Astrocyte (in vitro differentiated cells and primary cell): Measurements from ENCODE around the gene KERA. TPM values are rescaled to one million over a fixed set of nuclear protein-coding genes. Genes with fewer than 3 reads are reported as not detected.
A peak's percentile ranks its signal among the peaks of the same experiment; 100 is the strongest.

Experiments
- DNase-seq: peaks from one replicate; pipeline ENCODE4 v3.0.0-alpha.2; 2010; ENCODE audit warnings: low read depth
- FAIRE-seq: peaks from 2 replicates; lab custom pipeline; 2011; peaks lifted over from hg19 to GRCh38; lab: Jason Lieb, UNC
- H2AFZ ChIP-seq: 2 replicates; pipeline ENCODE4 v1.6.0; 2012; ENCODE audit warnings: low read depth, low read length, inconsistent platforms
- H3K27ac ChIP-seq: 2 replicates; pipeline ENCODE4 v1.5.1; 2011; ENCODE audit warnings: low read depth, low read length, inconsistent platforms
- H3K27me3 ChIP-seq: 2 replicates; pipeline ENCODE4 v1.6.0; 2011; ENCODE audit warnings: low read length, inconsistent platforms; ENCODE audit not compliant: insufficient read depth
- H3K36me3 ChIP-seq: 2 replicates; pipeline ENCODE4 v1.5.1; 2011; ENCODE audit warnings: low read length, inconsistent platforms; ENCODE audit not compliant: insufficient read depth
- H3K4me1 ChIP-seq: 2 replicates; pipeline ENCODE4 v1.5.1; 2011; ENCODE audit warnings: low read length, inconsistent platforms; ENCODE audit not compliant: insufficient read depth
- H3K4me2 ChIP-seq: 2 replicates; pipeline ENCODE4 v1.6.0; 2012; ENCODE audit warnings: low read length, inconsistent platforms
- H3K4me3 ChIP-seq: 2 replicates; pipeline ENCODE4 v1.5.1; 2011; ENCODE audit warnings: low read depth, mild to moderate bottlenecking, low read length, inconsistent platforms; ENCODE audit not compliant: insufficient read depth
- H3K79me2 ChIP-seq: 2 replicates; pipeline ENCODE4 v1.6.0; 2012; ENCODE audit warnings: mild to moderate bottlenecking, low read length, inconsistent platforms; ENCODE audit not compliant: insufficient read depth
- H3K9ac ChIP-seq: 2 replicates; pipeline ENCODE4 v1.6.0; 2012; ENCODE audit warnings: mild to moderate bottlenecking, low read length, inconsistent platforms
- H3K9me3 ChIP-seq: 2 replicates; pipeline ENCODE4 v1.5.1; 2012; ENCODE audit warnings: low read depth, mild to moderate bottlenecking, low read length, inconsistent platforms; ENCODE audit not compliant: insufficient read depth
- H4K20me1 ChIP-seq: 2 replicates; pipeline ENCODE4 v1.6.0; 2012; ENCODE audit warnings: low read length, inconsistent platforms; ENCODE audit not compliant: insufficient read depth
- H3K27ac Mint-ChIP-seq: one replicate; pipeline ENCODE4 v1.8.0; 2021; ENCODE audit warnings: mild to moderate bottlenecking, mixed read lengths; ENCODE audit not compliant: unreplicated experiment
- H3K27me3 Mint-ChIP-seq: one replicate; pipeline ENCODE4 v1.8.0; 2021; ENCODE audit warnings: low read depth, mixed read lengths; ENCODE audit not compliant: unreplicated experiment
- H3K36me3 Mint-ChIP-seq: one replicate; pipeline ENCODE4 v1.8.0; 2021; ENCODE audit warnings: low read depth, mixed read lengths; ENCODE audit not compliant: unreplicated experiment
- H3K4me1 Mint-ChIP-seq: one replicate; pipeline ENCODE4 v1.8.0; 2021; ENCODE audit warnings: low read depth, mixed read lengths; ENCODE audit not compliant: unreplicated experiment
- H3K4me3 Mint-ChIP-seq: one replicate; pipeline ENCODE4 v1.8.0; 2021; ENCODE audit warnings: mild to moderate bottlenecking, moderate library complexity, mixed read lengths; ENCODE audit not compliant: unreplicated experiment
- H3K9me3 Mint-ChIP-seq: one replicate; pipeline ENCODE4 v1.8.0; 2021; ENCODE audit warnings: mild to moderate bottlenecking, mixed read lengths; ENCODE audit not compliant: unreplicated experiment
- EZH2 ChIP-seq: IDR thresholded peaks from 2 replicates; pipeline ENCODE4 v1.6.1; 2012; ENCODE audit warnings: mild to moderate bottlenecking, low read length, inconsistent platforms; ENCODE audit not compliant: insufficient read depth
- total RNA-seq: library from RNA; stranded (reverse); gene quantifications from 2 replicates; pipeline ENCODE4 v1.2.1, GENCODE V29; 2021
- TF ChIP-seq, protein P1 (sequence below): IDR thresholded peaks from 2 replicates; pipeline ENCODE4 v1.5.1; 2011; ENCODE audit warnings: low read depth, mild to moderate bottlenecking, inconsistent platforms, low read length, moderate library complexity; ENCODE audit not compliant: insufficient read depth

KERA gene
- total RNA-seq, 1 donor from 2014 or later, result not detected

DNA sequence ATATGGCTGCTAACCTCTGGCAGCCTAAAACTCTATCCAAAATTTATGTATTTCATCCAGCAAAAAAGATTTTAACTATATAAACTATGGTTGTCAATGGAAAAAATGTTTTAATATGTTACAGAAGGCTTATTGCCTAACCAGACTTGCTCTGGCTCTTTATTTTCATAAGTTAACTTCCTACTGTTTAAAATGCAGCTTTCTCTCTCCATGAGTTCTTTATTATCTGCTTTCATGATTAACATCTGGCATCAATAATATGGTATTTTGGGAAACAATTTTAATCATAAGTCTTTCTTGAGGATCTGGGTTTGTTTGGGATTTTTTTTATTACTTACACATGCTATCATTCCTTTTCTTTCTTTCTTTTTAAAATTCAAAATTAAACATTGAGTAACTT lies 20.5 kb downstream of the KERA start:
- no peaks in the 10 kb centered on the region for H3K36me3 Mint-ChIP-seq
- DNase-seq, result no peak
- H3K27me3 ChIP-seq, result no peaks in the 10 kb centered on the region

DNA sequence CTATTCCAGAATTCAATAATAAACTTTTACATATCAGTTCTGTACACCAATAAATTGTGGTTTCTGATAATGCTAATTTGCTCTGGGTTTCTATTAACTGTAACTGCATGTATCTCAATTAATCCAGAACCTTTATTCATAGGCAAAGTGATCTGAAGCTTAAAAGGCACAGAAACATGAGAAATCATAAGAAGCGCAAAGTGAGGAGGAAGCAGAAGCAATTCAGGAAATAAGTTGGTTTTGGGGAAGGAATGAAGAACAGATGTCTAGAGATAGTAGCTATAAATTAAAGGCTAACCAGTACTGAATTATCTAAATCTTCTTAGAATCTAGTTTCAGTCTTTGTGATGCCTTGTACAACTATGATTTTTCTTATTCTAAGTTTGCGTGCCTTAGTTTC lies 24.6 kb downstream of the KERA start:
- Histone ChIP-seq H3K27me3 (no peaks in the 10 kb centered on the region), H4K20me1 (no peaks in the 10 kb centered on the region), H2AFZ (no peak overlapping the region), H3K79me2 (no peaks in the 10 kb centered on the region), H3K4me2 (no peak overlapping the region), H3K4me3 (no peak overlapping the region), H3K27ac (no peak overlapping the region), H3K4me1 (no peaks in the 10 kb centered on the region), H3K9me3 (no peaks in the 10 kb centered on the region), H3K36me3 (no peaks in the 10 kb centered on the region), H3K9ac (no peak overlapping the region)
- H3K4me1 Mint-ChIP-seq, result no peaks in the 10 kb centered on the region
- no peaks in the 10 kb centered on the region for H3K9me3 Mint-ChIP-seq
- no peak for TF ChIP-seq EZH2
- TF ChIP-seq, protein P1, sequence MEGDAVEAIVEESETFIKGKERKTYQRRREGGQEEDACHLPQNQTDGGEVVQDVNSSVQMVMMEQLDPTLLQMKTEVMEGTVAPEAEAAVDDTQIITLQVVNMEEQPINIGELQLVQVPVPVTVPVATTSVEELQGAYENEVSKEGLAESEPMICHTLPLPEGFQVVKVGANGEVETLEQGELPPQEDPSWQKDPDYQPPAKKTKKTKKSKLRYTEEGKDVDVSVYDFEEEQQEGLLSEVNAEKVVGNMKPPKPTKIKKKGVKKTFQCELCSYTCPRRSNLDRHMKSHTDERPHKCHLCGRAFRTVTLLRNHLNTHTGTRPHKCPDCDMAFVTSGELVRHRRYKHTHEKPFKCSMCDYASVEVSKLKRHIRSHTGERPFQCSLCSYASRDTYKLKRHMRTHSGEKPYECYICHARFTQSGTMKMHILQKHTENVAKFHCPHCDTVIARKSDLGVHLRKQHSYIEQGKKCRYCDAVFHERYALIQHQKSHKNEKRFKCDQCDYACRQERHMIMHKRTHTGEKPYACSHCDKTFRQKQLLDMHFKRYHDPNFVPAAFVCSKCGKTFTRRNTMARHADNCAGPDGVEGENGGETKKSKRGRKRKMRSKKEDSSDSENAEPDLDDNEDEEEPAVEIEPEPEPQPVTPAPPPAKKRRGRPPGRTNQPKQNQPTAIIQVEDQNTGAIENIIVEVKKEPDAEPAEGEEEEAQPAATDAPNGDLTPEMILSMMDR, result no peak
- no peak overlapping the region for H3K4me3 Mint-ChIP-seq
- no peak overlapping the region for H3K27ac Mint-ChIP-seq
- H3K36me3 Mint-ChIP-seq, result no peaks in the 10 kb centered on the region
- no peak for DNase-seq
- no peak for FAIRE-seq
- no peaks in the 10 kb centered on the region for H3K27me3 Mint-ChIP-seq

More for the DNA sequence above, 20.5 kb downstream of the KERA start:
- TF ChIP-seq, protein P1, result no peak
- no peak for TF ChIP-seq EZH2
- Mint-ChIP-seq H3K4me1 (no peaks in the 10 kb centered on the region), H3K4me3 (no peak overlapping the region), H3K9me3 (no peaks in the 10 kb centered on the region), H3K27me3 (no peaks in the 10 kb centered on the region), H3K27ac (no peak overlapping the region)
- Histone ChIP-seq H4K20me1 (no peaks in the 10 kb centered on the region), H3K4me2 (no peak overlapping the region), H3K4me1 (no peaks in the 10 kb centered on the region), H3K27ac (no peak overlapping the region), H3K36me3 (no peaks in the 10 kb centered on the region), H3K9ac (no peak overlapping the region), H3K9me3 (no peaks in the 10 kb centered on the region), H3K4me3 (no peak overlapping the region), H3K79me2 (no peaks in the 10 kb centered on the region), H2AFZ (no peak overlapping the region)
- FAIRE-seq, result no peak

DNA sequence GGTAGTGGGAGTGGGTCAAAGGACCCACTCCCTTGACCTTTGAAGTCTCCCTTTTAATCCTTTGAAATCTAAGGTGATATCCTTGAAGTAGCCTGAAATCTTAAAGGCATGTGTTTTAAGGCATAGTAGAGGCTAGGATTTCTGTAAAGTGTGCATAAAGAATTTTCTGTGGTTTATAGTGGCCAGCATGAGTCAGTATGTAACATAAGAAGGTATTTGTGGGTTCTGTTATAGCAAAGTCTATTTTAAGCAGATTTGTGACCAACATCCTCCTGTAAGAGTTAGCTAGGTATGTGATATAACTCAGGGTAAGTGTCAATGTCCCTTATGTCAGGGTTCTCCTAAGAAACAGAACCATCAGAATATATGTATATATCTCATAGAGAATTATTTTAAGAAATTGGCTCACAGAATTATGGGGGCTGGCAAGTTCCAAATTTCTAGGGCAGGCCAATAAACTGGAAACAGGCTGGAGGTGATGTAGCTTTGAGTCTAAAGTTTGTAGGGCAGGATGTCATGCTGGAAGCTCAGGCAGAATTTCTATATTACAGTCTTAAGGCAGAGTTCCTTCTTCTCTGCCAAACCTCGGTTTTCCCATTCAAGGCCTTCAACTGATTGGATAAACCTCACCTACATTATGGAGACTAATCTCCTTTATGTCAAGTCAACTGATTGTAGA lies 34.4 kb downstream of the KERA start:
- Histone ChIP-seq H3K36me3 (no peaks in the 10 kb centered on the region), H4K20me1 (no peaks in the 10 kb centered on the region), H2AFZ (no peak overlapping the region), H3K79me2 (no peaks in the 10 kb centered on the region), H3K9ac (no peak overlapping the region), H3K4me2 (peak overlapping the region; percentile 44), H3K4me1 (no peaks in the 10 kb centered on the region), H3K4me3 (no peak overlapping the region), H3K9me3 (no peaks in the 10 kb centered on the region), H3K27me3 (no peaks in the 10 kb centered on the region), H3K27ac (peak overlapping the region; percentile 17)
- Mint-ChIP-seq H3K4me1 (peaks cover 9% of the 10 kb centered on the region), H3K4me3 (no peak overlapping the region), H3K36me3 (no peaks in the 10 kb centered on the region), H3K27ac (peak overlapping the region; percentile 85), H3K27me3 (no peaks in the 10 kb centered on the region), H3K9me3 (peaks cover 8% of the 10 kb centered on the region)
- TF ChIP-seq, protein P1, result no peak
- TF ChIP-seq EZH2, result no peak
- FAIRE-seq (peak; percentile 94), DNase-seq (peak; percentile 90)
